Activated T-cell treated with anti-CD3 and anti-CD28 coated beads for 4 hours (primary cell): Measurements from ENCODE around the gene DALRD3.

Experiments
- DNase-seq: peaks from one replicate; pipeline ENCODE4 v3.0.0-alpha.2; 2020

The DALRD3 gene

GRCh38 chr3:49005303-49005680, 13.1 kb downstream of the DALRD3 start:
- no peak for DNase-seq

GRCh38 chr3:49004352-49005302, 13.8 kb downstream of the DALRD3 start:
- DNase-seq, result no peak

GRCh38 chr3:49001155-49001554, 17.2 kb downstream of the DALRD3 start:
- DNase-seq, result no peak

GRCh38 chr3:48999085-48999858, 19.1 kb downstream of the DALRD3 start:
- DNase-seq, result no peak

GRCh38 chr3:48997714-48998637, 20.4 kb downstream of the DALRD3 start:
- DNase-seq, result no peak

- no peak for DNase-seq
Observed at GRCh38 chr3:48997102-48997635, 21.2 kb downstream of the DALRD3 start.

- DNase-seq, result no peak
Observed at GRCh38 chr3:48996640-48997039, 21.7 kb downstream of the DALRD3 start.

- DNase-seq, result no peak
Observed at GRCh38 chr3:48993834-48994233, 24.5 kb downstream of the DALRD3 start.

GRCh38 chr3:48991851-48992545, 26.4 kb downstream of the DALRD3 start:
- DNase-seq, result no peak

GRCh38 chr3:48990636-48991469, 27.5 kb downstream of the DALRD3 start:
- no peak for DNase-seq

GRCh38 chr3:48989796-48990635, 28.4 kb downstream of the DALRD3 start, which contains the start of gene P4HTM:
TSS of gene P4HTM (plus strand) at chr3:48990241. CDS start at chr3:48990257, 16 bp downstream.
- peak; percentile 82 for DNase-seq

- DNase-seq, result no peak
Observed at GRCh38 chr3:48989126-48989795, 29.1 kb downstream of the DALRD3 start.

GRCh38 chr3:48985831-48986376, 32.5 kb downstream of the DALRD3 start:
- DNase-seq, result no peak

- no peak for DNase-seq
Observed at GRCh38 chr3:48984663-48985062, 33.7 kb downstream of the DALRD3 start.

- no peak for DNase-seq
Observed at GRCh38 chr3:48983096-48983495, 35.3 kb downstream of the DALRD3 start.

- DNase-seq, result no peak
Observed at GRCh38 chr3:48982686-48983085, 35.7 kb downstream of the DALRD3 start.

GRCh38 chr3:48982016-48982415, 36.4 kb downstream of the DALRD3 start:
- DNase-seq, result no peak

GRCh38 chr3:48980295-48980694, 38.1 kb downstream of the DALRD3 start:
- DNase-seq, result no peak

- DNase-seq, result no peak
Observed at GRCh38 chr3:48979451-48979850, 38.9 kb downstream of the DALRD3 start.
